Erythroblast (primary cell): ENCODE measurements around the gene SLC25A18.
"Not testable (repeated sequence)": the region's sequence is repeated elsewhere in the genome, so short reads cannot be mapped to it uniquely, and the experiment has no call there.

ENCODE experiments used
- DNase-seq, 2 experiments: peaks; one replicate each; lab custom pipeline; 2025; lab: John Stamatoyannopoulos, UW
- GATA1 ChIP-seq: IDR thresholded peaks from 2 replicates; pipeline ENCODE4 v1.6.1; 2011; ENCODE audit warnings: low read depth, mild to moderate bottlenecking, control low read depth, low read length, moderate library complexity
- POLR2A ChIP-seq: IDR thresholded peaks from 2 replicates; pipeline ENCODE4 v1.6.1; 2011; ENCODE audit warnings: mild to moderate bottlenecking, low read length

The SLC25A18 gene

DNA sequence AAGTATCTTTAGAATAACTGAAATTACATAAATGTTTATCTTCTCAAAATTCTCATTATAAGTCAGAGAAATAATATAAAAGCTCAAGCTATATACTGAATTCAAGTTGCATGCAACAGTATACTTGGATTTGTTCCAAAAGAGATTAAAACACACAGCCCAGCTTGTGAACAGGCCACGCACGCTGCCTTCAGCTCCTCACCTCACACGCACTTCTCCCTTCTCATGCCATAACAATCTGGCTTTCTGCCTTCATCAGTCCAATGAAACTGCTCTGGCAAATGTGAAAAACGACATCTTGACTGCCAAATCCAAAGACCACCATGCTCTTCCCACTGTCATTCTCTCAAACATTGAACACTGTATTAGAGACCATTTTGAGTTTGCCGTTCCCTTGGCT is 43.2 kb downstream of the SLC25A18 start:
- TF ChIP-seq POLR2A = no peak
- no peak for TF ChIP-seq GATA1
- DNase-seq = peak; percentile 17 to 22

DNA sequence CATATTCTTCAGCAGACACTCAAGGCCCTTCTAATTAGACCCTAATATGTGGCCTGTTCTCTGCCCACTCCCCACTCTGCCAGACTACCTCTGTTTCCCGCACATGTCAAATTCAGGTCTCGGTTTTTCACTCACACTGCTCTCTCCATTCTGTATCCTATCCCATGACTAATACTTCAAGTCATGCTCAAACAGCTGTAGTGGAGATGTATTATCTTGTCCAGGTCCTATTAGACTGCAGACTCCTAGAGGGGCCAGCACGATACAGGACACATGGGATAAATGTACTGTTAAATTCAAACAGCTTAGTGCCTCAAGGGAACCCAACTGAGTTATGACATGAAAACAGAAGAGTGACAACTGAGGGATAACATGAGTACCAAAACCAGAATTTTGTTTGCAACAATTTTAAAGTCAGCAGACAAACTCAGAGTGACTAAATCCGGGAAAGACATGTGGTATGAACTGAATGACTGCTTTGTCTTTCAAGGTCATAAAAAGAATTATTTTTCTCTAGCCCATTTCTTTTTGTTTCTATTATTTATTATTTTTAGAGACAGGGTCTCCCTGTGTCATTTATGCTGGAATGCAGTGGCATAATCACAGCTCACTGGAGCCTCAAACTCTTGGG is 44.7 kb downstream of the SLC25A18 start:
- no peak for TF ChIP-seq POLR2A
- TF ChIP-seq GATA1 = no peak
- no peak for DNase-seq

DNA sequence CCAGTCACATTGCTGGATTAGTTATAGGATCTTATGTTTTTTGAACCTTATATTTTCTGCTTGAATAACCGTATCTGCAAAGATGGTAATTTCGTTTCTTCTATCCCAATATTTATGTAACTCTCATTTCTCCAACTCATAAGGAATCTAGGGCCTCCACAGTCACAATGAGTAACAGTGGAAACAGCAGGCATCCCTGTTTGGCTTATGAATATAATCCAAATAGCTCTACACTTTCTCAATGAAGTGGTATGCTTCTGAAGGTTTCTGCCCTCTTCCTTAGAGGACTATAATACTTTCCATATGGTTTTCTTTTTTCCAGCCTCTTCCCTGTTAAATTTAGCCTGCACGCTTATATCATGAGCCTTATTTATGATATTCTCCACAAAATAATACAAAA is 48.8 kb downstream of the SLC25A18 start:
- TF ChIP-seq GATA1 (no peak), POLR2A (no peak)
- no peak for DNase-seq

DNA sequence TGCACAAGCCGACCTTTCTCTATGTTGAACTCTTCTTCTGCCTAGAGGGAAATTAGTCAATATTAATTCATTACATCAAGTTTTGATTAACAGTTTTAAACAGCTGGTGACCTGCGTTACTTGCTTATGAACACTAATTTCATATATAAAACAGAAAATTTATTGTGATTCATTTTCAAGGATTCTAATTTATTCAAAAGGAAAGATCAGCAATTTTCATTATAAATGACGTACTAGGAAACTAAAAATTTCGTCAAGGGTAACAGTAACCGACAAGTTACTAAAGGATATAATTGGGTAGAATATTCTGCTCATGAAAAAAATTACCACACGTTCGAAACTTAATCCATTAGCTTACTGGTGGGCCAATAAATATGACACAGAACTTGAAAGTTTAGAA is 50.0 kb downstream of the SLC25A18 start:
- no peak for DNase-seq
- TF ChIP-seq POLR2A = no peak
- TF ChIP-seq GATA1 = no peak

DNA sequence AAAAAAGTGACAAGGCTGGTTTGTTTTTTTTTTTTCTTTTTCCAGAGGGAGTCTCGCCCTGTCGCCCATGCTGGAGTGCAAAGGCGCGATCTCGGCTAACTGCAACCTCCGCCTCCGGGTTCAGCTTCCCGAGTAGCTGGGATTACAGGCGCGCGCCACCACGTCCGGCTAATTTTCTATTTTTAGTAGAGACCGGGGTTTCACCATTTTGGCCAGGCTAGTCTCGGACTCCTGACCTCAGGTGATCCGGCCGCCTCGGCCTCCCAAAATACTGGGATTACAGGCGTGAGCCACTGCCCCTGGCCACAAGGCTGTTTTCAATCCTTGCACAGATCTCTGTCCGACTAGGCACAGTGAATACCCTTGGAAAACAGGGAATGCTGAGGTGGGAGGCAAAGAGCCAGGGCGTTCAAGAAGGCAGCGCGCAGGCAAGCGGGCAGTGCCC is 64.7 kb downstream of the SLC25A18 start:
- TF ChIP-seq GATA1 = no peak
- TF ChIP-seq POLR2A = no peak
- peak; percentile 44 to 47 for DNase-seq

DNA sequence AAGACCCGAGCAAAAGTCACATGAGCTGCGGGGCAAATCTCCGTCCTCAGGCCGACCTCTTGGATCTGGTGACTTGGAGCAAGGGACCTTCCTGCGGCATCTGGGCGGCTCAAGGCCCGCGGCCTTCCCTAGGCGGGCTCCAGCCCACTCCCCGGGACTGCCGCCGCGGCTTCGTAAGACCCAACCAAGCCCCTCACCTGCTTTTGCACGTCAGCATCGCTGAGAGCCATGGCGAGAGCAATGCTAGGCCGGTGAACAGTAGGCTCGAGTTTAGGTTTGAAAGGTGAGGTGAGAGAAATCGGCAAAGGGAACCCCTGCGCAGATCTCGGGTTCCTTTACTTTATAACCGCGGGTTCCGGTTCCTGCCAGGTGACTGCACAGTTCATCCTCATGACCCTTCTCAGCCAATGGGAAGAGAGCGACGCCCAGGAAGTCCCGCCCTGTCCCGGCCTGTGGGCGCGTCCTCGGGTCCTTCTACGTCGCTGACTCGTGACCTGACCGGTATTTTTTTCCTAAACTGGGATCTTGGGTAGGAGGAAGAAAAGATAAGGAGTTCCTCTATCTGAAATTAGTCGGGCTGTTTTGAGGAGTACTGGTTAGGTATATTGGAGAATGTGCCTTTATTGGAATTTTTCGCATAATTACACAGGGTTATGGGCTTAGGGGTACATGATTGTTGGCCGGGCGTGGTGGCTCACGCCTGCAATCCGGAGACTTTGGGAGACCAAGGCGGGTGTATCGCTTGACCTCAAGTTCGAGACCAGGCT is 65.3 kb downstream of the SLC25A18 start, which contains the start of gene ATP6V1E1:
Gene ATP6V1E1 (minus strand): TSS at position 344 of the 767 bp plus-strand sequence. CDS start 114 bp downstream, at position 230.
- peak; percentile 97 for DNase-seq
- TF ChIP-seq GATA1 = no peak
- peak; percentile 95 for TF ChIP-seq POLR2A

DNA sequence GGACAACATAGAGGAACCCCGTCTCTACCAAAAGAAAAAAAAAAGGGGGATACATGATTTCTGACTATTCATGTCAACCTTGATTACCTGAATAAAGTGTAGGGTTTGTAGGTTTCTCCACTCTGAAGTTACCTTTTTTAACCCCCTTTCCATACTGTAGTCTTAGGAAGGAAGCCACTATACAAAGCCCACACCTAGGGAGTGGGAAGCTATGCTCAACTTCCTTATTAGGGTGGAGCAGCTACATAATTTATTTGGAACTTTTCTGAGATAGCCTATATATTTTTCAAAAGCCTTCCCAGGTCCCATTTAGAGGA is 65.8 kb downstream of the SLC25A18 start:
- no peak for TF ChIP-seq GATA1
- no peak for TF ChIP-seq POLR2A
- DNase-seq = no peak

DNA sequence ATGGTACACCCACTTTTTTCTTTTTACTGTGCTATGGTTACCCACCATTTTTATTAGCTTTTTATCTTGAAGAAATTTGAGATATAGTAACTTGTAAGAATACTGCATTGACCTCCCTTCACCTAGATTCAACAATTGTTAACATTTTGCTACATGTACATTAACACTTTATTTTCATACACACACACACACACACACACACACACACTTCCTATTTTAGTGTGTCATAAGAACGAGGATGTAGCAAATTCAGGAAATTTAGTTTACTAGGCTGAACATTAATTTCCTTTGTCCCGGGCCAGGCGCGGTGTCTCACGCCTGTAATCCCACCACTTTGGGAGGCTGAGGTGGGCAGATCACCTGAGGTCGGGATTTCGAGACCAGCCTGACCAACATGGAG is 66.3 kb downstream of the SLC25A18 start:
- DNase-seq = peak in 1 of 2 experiments; percentile 32
- TF ChIP-seq POLR2A (no peak), GATA1 (no peak)

DNA sequence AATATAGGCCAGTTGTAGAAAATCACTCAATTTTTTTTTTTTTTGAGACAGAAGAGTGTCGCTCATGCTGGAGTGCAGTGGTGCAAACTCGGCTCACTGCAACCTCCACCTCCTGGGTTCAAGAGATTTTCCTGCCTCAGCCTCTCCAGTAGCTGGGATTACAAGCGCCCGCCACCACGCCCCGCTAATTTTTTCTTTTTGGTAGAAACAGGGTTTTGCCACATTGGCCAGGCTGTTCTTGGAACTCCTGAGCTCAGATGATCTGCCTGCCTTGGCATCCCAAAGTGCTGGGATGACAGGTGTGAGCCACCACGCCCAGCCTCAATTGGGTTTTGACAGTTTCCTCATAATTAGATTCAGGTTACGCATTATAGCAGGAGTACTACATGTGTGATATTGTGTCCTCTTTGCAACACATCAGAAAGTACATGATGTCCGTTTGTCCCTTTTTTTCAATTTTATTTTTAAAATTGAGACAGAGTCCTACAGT is 67.8 kb downstream of the SLC25A18 start:
- TF ChIP-seq GATA1 = no peak
- DNase-seq = no peak

DNA sequence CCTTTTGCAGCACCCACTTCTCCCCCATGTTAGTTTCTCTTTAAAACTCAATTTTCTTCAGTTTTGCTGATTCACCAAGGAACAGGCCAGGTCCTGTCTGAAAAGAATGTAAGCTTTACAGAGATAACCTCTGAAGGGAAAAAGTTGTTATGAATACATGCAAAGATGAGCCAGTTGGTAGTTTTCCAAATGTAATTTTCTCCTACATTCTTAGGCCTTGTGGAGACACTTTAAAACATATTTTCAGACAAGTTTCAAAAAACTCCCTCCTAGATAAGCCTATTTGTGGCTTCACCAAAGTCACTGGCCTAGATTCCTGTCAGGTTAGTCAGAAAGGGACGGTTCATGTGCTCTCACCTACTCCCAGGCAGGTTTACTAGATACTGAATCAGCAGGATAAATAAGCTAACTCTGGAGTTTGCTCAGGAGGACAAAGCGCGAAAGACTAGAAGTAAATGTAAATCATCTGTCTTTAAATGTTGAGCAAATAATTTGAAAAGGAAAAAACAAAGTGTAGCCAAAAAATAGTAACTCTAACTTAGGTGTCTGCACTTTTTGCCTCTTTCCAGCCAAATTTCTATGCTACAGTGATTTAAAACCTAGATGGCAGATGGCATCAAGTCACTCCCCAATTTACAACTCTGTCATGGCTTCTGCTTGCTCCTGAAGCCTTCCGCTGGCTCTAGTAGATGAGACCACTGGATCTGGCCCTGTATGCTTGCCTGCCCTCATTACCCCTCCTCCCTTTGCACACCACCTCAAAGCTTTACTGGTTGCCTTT is 70.1 kb downstream of the SLC25A18 start:
- peak; percentile 52 to 57 for DNase-seq
- TF ChIP-seq POLR2A (peak; percentile 32), GATA1 (no peak)

DNA sequence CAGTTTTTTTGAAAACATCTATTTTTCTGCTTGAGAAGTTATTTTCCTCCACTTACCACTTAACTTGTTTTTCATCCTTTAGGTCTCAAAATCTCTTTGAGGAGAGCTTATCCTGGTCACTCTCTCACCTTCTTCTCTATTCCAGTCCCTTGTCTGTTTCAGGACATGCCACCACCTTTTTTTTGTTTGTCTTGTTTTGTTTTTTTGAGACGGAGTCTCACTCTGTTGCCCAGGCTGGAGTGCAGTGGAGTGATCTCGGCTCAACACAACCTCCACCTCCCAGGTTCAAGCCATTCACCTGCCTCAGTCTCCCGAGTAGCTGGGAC is 70.7 kb downstream of the SLC25A18 start:
- DNase-seq = no peak

DNA sequence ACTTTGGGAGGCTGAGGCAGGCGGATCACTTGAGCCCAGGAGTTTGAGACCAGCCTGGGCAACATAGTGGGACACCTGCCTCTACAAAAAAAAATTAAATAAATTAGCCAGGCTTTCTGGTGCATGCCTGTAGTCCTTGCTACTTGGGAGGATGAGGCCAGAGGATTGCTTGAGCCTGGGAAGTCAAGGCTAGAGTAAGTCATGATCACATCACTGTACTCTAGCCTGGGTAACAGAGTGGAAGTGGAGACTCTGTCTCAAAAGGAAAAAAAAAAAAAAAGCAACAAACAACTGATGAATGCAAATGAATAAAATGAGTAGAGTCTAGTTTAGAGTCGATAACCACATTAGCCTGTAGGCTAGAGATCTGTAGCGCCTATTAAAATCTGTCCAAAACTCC is 71.4 kb downstream of the SLC25A18 start:
- DNase-seq = no peak
- TF ChIP-seq POLR2A = no peak
- no peak for TF ChIP-seq GATA1

More for the DNA sequence above, 70.7 kb downstream of the SLC25A18 start:
- TF ChIP-seq POLR2A (no peak), GATA1 (no peak)

DNA sequence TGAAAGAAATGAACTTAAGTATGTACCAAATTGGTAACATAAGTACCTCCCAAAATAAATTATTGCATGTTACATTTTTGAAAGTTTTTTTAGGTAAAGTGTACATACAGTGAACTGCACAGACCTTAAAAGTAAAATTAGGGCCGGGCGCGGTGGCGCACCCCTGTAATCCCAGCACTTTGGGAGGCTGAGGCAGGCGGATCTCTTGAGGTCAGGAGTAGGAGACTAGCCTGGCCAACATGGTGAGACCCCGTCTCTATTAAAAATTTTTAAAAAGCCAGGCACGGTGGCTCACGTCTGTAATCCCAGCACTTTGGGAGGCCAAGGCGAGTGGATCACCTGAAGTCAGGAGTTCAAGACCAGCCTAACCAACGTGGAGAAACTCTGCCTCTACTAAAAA is 73.6 kb downstream of the SLC25A18 start:
- not testable (repeated sequence) for DNase-seq
